A549 (cell line): ENCODE measurements around the gene PRR19. TPM values are rescaled to one million over a fixed set of nuclear protein-coding genes. Genes with fewer than 3 reads are reported as not detected.

Experiments
- ATAC-seq, 2 experiments: fragments of 200-7000 bp in 1 of 2; fragments of >200 bp in 1 of 2; cut with Nextera tagmentation in 1 of 2; cut with Tn5 transposase in 1 of 2; 3 replicates each; pipeline versions ENCODE4 v1.8.0 to v1.9.1; 2018 to 2020; ENCODE audit warnings: mild to moderate bottlenecking in 1 of 2, moderate library complexity in 1 of 2
- CTCF ChIA-PET: fragments of 300-600 bp; sonication (Branson Sonifier 250); formaldehyde crosslinking; extraction: SDS; loops from one replicate; lab custom pipeline; 2021; ENCODE audit warnings: antibody characterized with exemption, inconsistent platforms; lab: Yijun Ruan, JAX
- POLR2A ChIA-PET: fragments of 350-600 bp; formaldehyde crosslinking; extraction: SDS; loops from one replicate; lab custom pipeline; 2021; ENCODE audit warnings: antibody characterized with exemption, inconsistent platforms; lab: Yijun Ruan, JAX
- DNase-seq, 2 experiments: peaks; one replicate each; pipeline versions ENCODE4 v3.0.0 to v3.0.0-alpha.2; 2011 to 2016; ENCODE audit warnings: low read depth in 1 of 2, low spot score in 1 of 2
- FAIRE-seq: peaks from 2 replicates; lab custom pipeline; 2011; peaks lifted over from hg19 to GRCh38; lab: Jason Lieb, UNC
- H3K27ac ChIP-seq, 2 experiments: fragments of >200 bp; sonication (Bioruptor Twin); formaldehyde crosslinking; 3 replicates each; pipeline ENCODE4 v1.5.1; 2016 to 2017
- H3K4me1 ChIP-seq: fragments of >200 bp; sonication (Bioruptor Twin); formaldehyde crosslinking; 3 replicates; pipeline ENCODE4 v1.6.1; 2016
- H3K4me2 ChIP-seq: fragments of >200 bp; sonication (Bioruptor Twin); formaldehyde crosslinking; 3 replicates; pipeline ENCODE4 v1.6.1; 2016
- H3K4me3 ChIP-seq: fragments of >200 bp; sonication (Bioruptor Twin); formaldehyde crosslinking; 3 replicates; pipeline ENCODE4 v1.5.1; 2016
- H3K9me3 ChIP-seq: fragments of >200 bp; sonication (Bioruptor Twin); formaldehyde crosslinking; 3 replicates; pipeline ENCODE4 v1.6.1; 2016
- EHF ChIP-seq: fragments of 250-450 bp; sonication (Bioruptor Pico); IDR thresholded peaks from 2 replicates; pipeline ENCODE4 v1.5.0; 2020; ENCODE audit warnings: mild to moderate bottlenecking
- EP300 ChIP-seq, 2 experiments: fragments of >200 bp; sonication (Bioruptor Twin); formaldehyde crosslinking; IDR thresholded peaks; 2 replicates in 1 of 2; 3 replicates in 1 of 2; pipeline ENCODE4 v1.6.1; 2016 to 2017
- JUN ChIP-seq, 2 experiments: fragments of >200 bp; sonication (Bioruptor Twin); formaldehyde crosslinking; IDR thresholded peaks; 2 replicates in 1 of 2; 3 replicates in 1 of 2; pipeline ENCODE4 v1.6.1; 2016 to 2017
- NR3C1 ChIP-seq: fragments of >200 bp; sonication (Bioruptor Twin); formaldehyde crosslinking; IDR thresholded peaks from 3 replicates; pipeline ENCODE4 v1.6.1; 2017
- ZFP36 ChIP-seq: fragments of 450-650 bp; IDR thresholded peaks from 2 replicates; pipeline ENCODE4 v1.6.1; 2014; ENCODE audit warnings: borderline replicate concordance; ENCODE audit not compliant: partially characterized antibody
- WGBS: methylation state at CpG from one replicate; pipeline ENCODE4 v1.1.6; 2017; ENCODE audit errors: missing lambda C conversion rate; 5-methylcytosine and 5-hydroxymethylcytosine counted together
- polyA plus RNA-seq, 4 experiments: library from polyadenylated mRNA; depleted of rRNA in 3 of 4; stranded (reverse); fragments of >200 nt; fragmentation: RNase III in 1 of 4; extraction: RNeasy Plus Mini Kit Qiagen cat#74134 plus additional on column Dnase treatment in 1 of 4; gene quantifications; 2 replicates in 3 of 4; 3 replicates in 1 of 4; pipeline ENCODE4 v1.2.3, GENCODE V29; 2011 to 2017
- small RNA-seq, 6 experiments: library from RNA; depleted of rRNA; stranded (forward); fragments of <200 nt; gene quantifications; one replicate each; pipeline ENCODE3, GENCODE V24; 2012
- TF ChIP-seq, protein P1 (sequence below): fragments of >200 bp; sonication (Bioruptor Twin); formaldehyde crosslinking; IDR thresholded peaks from 3 replicates; pipeline ENCODE4 v1.6.1; 2016
- TF ChIP-seq, protein P2 (sequence below): fragments of 250-450 bp; sonication (Bioruptor Pico); IDR thresholded peaks from 2 replicates; pipeline ENCODE4 v1.5.0; 2021; ENCODE audit warnings: mild to moderate bottlenecking, moderate library complexity, borderline replicate concordance
- TF ChIP-seq, protein P3 (sequence below): IDR thresholded peaks from 2 replicates; pipeline ENCODE4 v1.6.1; 2012

Gene PRR19
- polyA plus RNA-seq, 2 of the 4 experiments (the other 2 are of a cell fraction) = 1.1 to 4.5 TPM

DNA sequence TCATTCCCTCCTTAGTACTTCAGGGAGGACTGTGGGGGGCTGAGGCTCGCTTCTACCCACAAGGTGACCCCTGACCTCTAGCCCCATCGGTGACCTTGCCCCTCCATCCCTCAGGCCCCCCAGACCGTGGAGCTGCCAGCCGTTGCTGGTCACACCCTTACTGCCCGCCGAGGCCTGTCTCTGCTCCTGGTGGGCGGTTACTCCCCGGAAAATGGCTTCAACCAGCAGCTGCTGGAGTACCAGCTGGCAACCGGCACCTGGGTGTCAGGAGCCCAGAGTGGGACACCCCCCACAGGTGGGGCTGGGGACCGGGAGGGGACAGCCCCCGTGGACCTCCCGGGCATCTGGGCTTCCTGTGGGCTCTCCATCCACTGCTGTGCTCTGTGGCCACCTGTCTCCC is 55.4 kb downstream of the PRR19 start:
- FAIRE-seq (no peak), DNase-seq (no peak), ATAC-seq (no peak)
- WGBS = 82% methylated on average over 12 of the region's 12 CpGs
- Histone ChIP-seq H3K4me1 (no peaks in the 10 kb centered on the region), H3K27ac (no peak overlapping the region), H3K9me3 (no peaks in the 10 kb centered on the region), H3K4me2 (no peak overlapping the region), H3K4me3 (no peak overlapping the region)
- TF ChIP-seq JUN (IDR thresholded peaks at IDR 0.05) (no peak), ZFP36 (no peak), NR3C1 (no peak), EP300 (IDR thresholded peaks at IDR 0.05) (no peak), EHF (CRISPR knock-in tag) (no peak)
- TF ChIP-seq, protein P1, sequence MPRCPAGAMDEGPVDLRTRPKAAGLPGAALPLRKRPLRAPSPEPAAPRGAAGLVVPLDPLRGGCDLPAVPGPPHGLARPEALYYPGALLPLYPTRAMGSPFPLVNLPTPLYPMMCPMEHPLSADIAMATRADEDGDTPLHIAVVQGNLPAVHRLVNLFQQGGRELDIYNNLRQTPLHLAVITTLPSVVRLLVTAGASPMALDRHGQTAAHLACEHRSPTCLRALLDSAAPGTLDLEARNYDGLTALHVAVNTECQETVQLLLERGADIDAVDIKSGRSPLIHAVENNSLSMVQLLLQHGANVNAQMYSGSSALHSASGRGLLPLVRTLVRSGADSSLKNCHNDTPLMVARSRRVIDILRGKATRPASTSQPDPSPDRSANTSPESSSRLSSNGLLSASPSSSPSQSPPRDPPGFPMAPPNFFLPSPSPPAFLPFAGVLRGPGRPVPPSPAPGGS = no peak
- TF ChIP-seq, protein P2, sequence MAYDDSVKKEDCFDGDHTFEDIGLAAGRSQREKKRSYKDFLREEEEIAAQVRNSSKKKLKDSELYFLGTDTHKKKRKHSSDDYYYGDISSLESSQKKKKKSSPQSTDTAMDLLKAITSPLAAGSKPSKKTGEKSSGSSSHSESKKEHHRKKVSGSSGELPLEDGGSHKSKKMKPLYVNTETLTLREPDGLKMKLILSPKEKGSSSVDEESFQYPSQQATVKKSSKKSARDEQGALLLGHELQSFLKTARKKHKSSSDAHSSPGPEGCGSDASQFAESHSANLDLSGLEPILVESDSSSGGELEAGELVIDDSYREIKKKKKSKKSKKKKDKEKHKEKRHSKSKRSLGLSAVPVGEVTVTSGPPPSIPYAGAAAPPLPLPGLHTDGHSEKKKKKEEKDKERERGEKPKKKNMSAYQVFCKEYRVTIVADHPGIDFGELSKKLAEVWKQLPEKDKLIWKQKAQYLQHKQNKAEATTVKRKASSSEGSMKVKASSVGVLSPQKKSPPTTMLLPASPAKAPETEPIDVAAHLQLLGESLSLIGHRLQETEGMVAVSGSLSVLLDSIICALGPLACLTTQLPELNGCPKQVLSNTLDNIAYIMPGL (CRISPR knock-in tag) = no peak
- TF ChIP-seq, protein P3, sequence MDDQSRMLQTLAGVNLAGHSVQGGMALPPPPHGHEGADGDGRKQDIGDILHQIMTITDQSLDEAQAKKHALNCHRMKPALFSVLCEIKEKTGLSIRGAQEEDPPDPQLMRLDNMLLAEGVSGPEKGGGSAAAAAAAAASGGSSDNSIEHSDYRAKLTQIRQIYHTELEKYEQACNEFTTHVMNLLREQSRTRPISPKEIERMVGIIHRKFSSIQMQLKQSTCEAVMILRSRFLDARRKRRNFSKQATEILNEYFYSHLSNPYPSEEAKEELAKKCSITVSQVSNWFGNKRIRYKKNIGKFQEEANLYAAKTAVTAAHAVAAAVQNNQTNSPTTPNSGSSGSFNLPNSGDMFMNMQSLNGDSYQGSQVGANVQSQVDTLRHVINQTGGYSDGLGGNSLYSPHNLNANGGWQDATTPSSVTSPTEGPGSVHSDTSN = no peak
- ChIA-PET POLR2A (no interaction called here), CTCF (interaction anchor here (0.6 to 1.6 kb wide), 4 partner anchors 16 to 62 kb away, joined by 3 to 4 read pairs (median 4); no protein-coding TSS in a partner anchor)

Small RNAs within 50 kb of the gene (small RNA-seq; reads per million reads assigned to genes)
- gene MIR8077 = 0 reads per million in 6 experiments

Other genes starting within 250 kb of the PRR19 start
- 0.22 and 0.42 TPM in 2 replicates for gene GRIK5, start 231.9 kb upstream of the PRR19 start, polyA plus RNA-seq (2011; rRNA removed)
- gene GRIK5, start 231.9 kb upstream of the PRR19 start, polyA plus RNA-seq (2017; fragmentation: RNase III; extraction: RNeasy Plus Mini Kit Qiagen cat#74134 plus additional on column Dnase treatment) = 0.30 to 0.54 TPM (median 0.45 TPM) in 3 replicates
- 11.3 and 16.9 TPM in 2 replicates for gene ZNF574, start 226.0 kb upstream of the PRR19 start, polyA plus RNA-seq (2011; rRNA removed)
- 20.9 to 21.8 TPM (median 21.1 TPM) in 3 replicates for gene ZNF574, start 226.0 kb upstream of the PRR19 start, polyA plus RNA-seq (2017; fragmentation: RNase III; extraction: RNeasy Plus Mini Kit Qiagen cat#74134 plus additional on column Dnase treatment)
- 0.15 and 0.16 TPM in 2 replicates for gene POU2F2, start 169.7 kb upstream of the PRR19 start, polyA plus RNA-seq (2011; rRNA removed)
- 0.24 to 0.49 TPM (median 0.28 TPM) in 3 replicates for gene POU2F2, start 169.7 kb upstream of the PRR19 start, polyA plus RNA-seq (2017; fragmentation: RNase III; extraction: RNeasy Plus Mini Kit Qiagen cat#74134 plus additional on column Dnase treatment)
- gene DEDD2, start 84.5 kb upstream of the PRR19 start, polyA plus RNA-seq (2011; rRNA removed) = 30.8 and 37.9 TPM in 2 replicates
- 39.7 to 54.1 TPM (median 43.2 TPM) in 3 replicates for gene DEDD2, start 84.5 kb upstream of the PRR19 start, polyA plus RNA-seq (2017; fragmentation: RNase III; extraction: RNeasy Plus Mini Kit Qiagen cat#74134 plus additional on column Dnase treatment)
- 7.1 and 8.7 TPM in 2 replicates for gene ZNF526, start 81.8 kb upstream of the PRR19 start, polyA plus RNA-seq (2011; rRNA removed)
- 12.2 to 12.9 TPM (median 12.6 TPM) in 3 replicates for gene ZNF526, start 81.8 kb upstream of the PRR19 start, polyA plus RNA-seq (2017; fragmentation: RNase III; extraction: RNeasy Plus Mini Kit Qiagen cat#74134 plus additional on column Dnase treatment)
- 55.2 and 79.7 TPM in 2 replicates for gene GSK3A, start 59.5 kb upstream of the PRR19 start, polyA plus RNA-seq (2011; rRNA removed)
- 81.0 to 85.1 TPM (median 84.0 TPM) in 3 replicates for gene GSK3A, start 59.5 kb upstream of the PRR19 start, polyA plus RNA-seq (2017; fragmentation: RNase III; extraction: RNeasy Plus Mini Kit Qiagen cat#74134 plus additional on column Dnase treatment)
- 71.9 and 103 TPM in 2 replicates for gene ERF, start 47.0 kb upstream of the PRR19 start, polyA plus RNA-seq (2011; rRNA removed)
- gene ERF, start 47.0 kb upstream of the PRR19 start, polyA plus RNA-seq (2017; fragmentation: RNase III; extraction: RNeasy Plus Mini Kit Qiagen cat#74134 plus additional on column Dnase treatment) = 107 to 123 TPM (median 120 TPM) in 3 replicates
- 7.2 and 7.7 TPM in 2 replicates for gene CIC, start 32.9 kb upstream of the PRR19 start, polyA plus RNA-seq (2011; rRNA removed)
- 46.8 to 56.4 TPM (median 53.1 TPM) in 3 replicates for gene CIC, start 32.9 kb upstream of the PRR19 start, polyA plus RNA-seq (2017; fragmentation: RNase III; extraction: RNeasy Plus Mini Kit Qiagen cat#74134 plus additional on column Dnase treatment)
- 79.7 and 101 TPM in 2 replicates for gene PAFAH1B3, start 492 bp downstream of the PRR19 start, polyA plus RNA-seq (2011; rRNA removed)
- gene PAFAH1B3, start 492 bp downstream of the PRR19 start, polyA plus RNA-seq (2017; fragmentation: RNase III; extraction: RNeasy Plus Mini Kit Qiagen cat#74134 plus additional on column Dnase treatment) = 135 to 151 TPM (median 144 TPM) in 3 replicates
- gene TMEM145, start 11.2 kb downstream of the PRR19 start, polyA plus RNA-seq (2011; rRNA removed) = 0.71 and 1.8 TPM in 2 replicates
- gene TMEM145, start 11.2 kb downstream of the PRR19 start, polyA plus RNA-seq (2017; fragmentation: RNase III; extraction: RNeasy Plus Mini Kit Qiagen cat#74134 plus additional on column Dnase treatment) = 3.6 to 5.1 TPM (median 4.3 TPM) in 3 replicates
- 8.9 and 10.4 TPM in 2 replicates for gene MEGF8, start 23.5 kb downstream of the PRR19 start, polyA plus RNA-seq (2011; rRNA removed)
- 22.4 to 27.2 TPM (median 25.8 TPM) in 3 replicates for gene MEGF8, start 23.5 kb downstream of the PRR19 start, polyA plus RNA-seq (2017; fragmentation: RNase III; extraction: RNeasy Plus Mini Kit Qiagen cat#74134 plus additional on column Dnase treatment)
- gene CNFN, start 88.2 kb downstream of the PRR19 start, polyA plus RNA-seq (2011; rRNA removed) = 5.1 and 11.9 TPM in 2 replicates
- 33.2 to 44.6 TPM (median 33.6 TPM) in 3 replicates for gene CNFN, start 88.2 kb downstream of the PRR19 start, polyA plus RNA-seq (2017; fragmentation: RNase III; extraction: RNeasy Plus Mini Kit Qiagen cat#74134 plus additional on column Dnase treatment)
- 1.6 and 2.6 TPM in 2 replicates for gene LIPE, start 125.3 kb downstream of the PRR19 start, polyA plus RNA-seq (2011; rRNA removed)
- gene LIPE, start 125.3 kb downstream of the PRR19 start, polyA plus RNA-seq (2017; fragmentation: RNase III; extraction: RNeasy Plus Mini Kit Qiagen cat#74134 plus additional on column Dnase treatment) = 2.5 to 3.2 TPM (median 2.7 TPM) in 3 replicates
- gene CXCL17, start 140.8 kb downstream of the PRR19 start, polyA plus RNA-seq (2011; rRNA removed) = 0.13 and 0.14 TPM in 2 replicates
- not detected in 3 replicates for gene CXCL17, start 140.8 kb downstream of the PRR19 start, polyA plus RNA-seq (2017; fragmentation: RNase III; extraction: RNeasy Plus Mini Kit Qiagen cat#74134 plus additional on column Dnase treatment)
- gene CEACAM1, start 226.3 kb downstream of the PRR19 start, polyA plus RNA-seq (2011; rRNA removed) = 8.9 and 10.1 TPM in 2 replicates
- gene CEACAM1, start 226.3 kb downstream of the PRR19 start, polyA plus RNA-seq (2017; fragmentation: RNase III; extraction: RNeasy Plus Mini Kit Qiagen cat#74134 plus additional on column Dnase treatment) = 0.43 to 0.88 TPM (median 0.52 TPM) in 3 replicates